Activated T-cell treated with anti-CD3 and anti-CD28 coated beads, Interleukin-2, amount 50 U/mL, for 1 hour (primary cell): Measurements from ENCODE around the gene RPLP2.
A peak's percentile ranks its signal among the peaks of the same experiment; 100 is the strongest.

Experiments used
- DNase-seq: peaks from one replicate; pipeline ENCODE4 v3.0.0-alpha.2; 2020

The RPLP2 gene

DNA sequence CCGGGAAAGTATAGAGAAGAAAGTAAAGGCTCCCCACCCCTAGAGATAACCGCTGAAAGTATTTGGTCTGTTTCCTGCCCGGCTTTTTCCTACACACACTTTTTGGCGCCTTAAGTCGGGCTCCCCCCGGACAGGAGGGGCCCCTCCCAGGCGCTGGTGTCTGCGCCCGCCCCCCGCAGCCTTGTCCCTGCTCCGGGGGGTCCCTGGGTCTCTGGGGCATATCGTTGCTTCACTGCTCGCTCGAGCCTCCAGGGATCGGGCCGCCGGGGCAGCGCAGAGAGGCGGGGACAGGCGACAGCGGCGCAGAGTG, 17.0 kb downstream of the RPLP2 start:
- DNase-seq = no peak

DNA sequence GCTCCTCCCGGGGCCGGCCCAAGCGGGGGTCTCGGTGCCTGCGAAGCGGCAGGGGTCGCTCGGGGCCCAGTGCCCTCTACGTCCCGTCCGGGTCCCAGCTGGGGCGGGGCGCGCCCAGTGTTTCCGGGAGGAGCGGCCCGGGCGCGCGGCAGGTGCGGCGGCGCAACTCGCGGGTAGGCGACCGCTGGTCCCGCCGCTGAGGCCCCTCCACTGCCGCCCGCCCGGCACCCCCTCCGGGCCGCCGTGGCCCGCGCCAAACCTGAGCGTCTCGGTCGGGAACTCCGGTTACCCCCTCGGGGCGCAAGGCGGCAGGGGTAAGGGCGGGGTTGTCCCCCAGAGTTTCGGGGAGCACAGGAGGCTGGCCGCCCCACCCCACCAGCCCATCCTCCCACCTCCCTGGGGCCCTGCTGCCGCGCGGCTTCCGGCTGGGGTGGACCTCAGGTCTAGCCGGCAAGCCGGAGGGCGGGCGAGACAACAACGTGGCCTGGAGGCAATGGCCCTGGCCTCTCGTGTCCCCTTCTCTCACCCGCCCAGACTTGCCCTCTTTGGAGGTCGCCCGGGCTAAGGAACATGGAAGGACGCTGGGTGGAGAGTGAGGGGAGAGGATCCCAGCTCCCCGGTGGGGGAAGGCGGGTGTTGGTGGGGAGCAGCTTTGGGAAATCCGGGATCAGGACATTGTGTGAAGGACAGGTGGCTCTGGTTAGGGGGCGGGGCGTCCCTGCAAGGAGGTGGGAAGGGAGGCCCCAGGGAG, 17.6 kb downstream of the RPLP2 start:
- no peak for DNase-seq

DNA sequence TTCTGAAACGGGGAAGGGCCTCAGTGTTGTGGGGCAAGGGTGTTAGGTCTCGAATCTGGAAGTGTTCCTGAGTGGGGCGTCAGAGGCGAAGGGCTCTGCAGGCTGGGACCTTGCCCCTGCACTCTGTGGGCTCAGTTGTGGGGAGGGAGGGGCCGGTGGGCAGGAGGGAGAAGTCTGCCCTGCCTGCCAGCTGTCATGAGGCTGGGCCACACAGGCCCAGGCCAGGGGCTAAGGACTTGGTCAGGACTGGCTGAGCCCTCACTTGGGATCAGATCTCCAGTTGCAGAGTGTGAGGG, 18.1 kb downstream of the RPLP2 start, which contains the start of gene CRACR2B:
Gene CRACR2B, plus strand, starts transcription at position 23 of the 296 bp plus-strand sequence. CDS start 689 bp downstream, outside the sequence.
- no peak for DNase-seq

DNA sequence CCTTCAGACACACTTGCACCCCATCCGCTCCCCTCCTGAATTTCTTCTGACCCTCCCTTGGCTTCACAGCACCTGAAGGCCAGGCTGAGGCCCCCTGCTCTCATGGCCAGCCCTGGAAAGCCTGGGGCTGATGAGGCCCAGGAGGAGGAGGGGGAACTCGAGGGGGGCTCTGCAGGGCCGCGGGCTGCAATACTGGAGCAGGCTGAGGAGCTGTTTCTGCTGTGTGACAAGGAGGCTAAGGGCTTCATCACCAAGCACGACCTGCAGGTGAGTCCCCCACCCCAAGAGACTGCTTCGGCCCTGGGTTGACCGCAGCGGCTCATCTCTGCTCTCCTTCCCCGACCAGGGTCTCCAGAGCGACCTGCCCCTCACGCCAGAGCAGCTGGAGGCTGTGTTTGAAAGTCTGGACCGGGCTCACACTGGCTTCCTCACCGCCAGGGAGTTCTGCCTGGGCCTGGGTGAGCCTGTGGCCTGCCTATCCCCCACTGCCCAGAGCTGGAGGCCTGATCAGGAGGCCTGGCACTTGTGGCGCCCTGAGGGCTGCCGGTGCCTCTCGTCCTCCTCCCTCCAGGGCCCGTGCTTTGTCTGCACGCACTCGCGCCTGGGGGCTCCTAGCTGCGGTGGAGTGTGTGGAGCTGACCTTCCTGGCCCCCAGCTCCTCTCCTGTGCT, 18.9 kb downstream of the RPLP2 start:
- DNase-seq = no peak

DNA sequence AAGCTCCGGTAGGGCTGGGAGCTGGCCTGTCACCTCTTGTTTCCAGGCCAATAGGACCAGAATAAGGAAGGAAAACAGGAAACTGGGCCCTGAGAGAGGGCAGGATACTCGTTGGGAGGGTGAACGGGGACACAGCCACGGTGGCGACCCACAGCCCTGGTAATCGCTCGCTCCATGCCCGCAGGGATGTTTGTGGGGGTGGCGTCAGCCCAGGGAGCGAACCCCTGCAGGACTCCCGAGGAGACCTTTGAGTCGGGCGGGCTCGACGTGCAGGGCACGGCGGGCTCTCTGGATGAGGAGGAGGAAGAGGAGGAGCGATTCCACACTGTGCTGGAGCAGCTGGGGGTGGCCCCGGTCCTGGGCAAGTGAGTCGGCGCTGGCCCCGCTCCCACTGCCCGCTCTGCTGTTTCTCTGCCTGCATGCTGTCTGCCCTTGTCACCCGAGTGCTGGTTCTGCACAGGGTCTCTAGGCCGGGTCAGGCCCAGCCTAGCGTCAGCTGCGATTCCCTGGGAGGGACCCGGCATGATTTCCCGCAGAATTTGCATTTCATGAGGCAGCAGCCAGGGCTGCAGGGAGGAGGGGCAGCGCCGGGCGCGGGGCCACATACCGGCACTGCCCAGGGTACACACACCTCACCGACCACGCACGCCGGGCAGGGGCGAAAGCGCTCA, 19.5 kb downstream of the RPLP2 start:
- DNase-seq = no peak

DNA sequence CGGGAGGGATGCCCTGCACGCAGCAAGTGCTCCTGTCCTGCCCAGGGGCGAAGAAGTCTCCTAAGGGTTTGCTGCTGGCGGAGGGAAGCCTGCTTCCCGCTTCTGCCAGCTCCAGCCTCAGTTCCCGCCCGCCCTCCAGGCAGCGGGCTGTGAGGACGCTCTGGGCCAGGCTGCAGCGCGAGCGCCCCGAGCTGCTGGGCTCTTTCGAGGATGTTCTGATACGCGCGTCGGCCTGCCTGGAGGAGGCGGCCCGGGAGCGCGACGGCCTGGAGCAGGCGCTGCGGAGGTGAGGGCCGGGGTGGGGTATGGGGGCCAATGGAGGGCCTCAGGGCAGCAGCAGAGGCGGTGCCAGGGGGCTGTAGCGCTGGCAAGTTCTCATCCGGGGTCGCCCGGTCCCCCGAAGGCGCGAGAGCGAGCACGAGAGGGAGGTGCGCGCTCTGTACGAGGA, 20.1 kb downstream of the RPLP2 start:
- DNase-seq = no peak

DNA sequence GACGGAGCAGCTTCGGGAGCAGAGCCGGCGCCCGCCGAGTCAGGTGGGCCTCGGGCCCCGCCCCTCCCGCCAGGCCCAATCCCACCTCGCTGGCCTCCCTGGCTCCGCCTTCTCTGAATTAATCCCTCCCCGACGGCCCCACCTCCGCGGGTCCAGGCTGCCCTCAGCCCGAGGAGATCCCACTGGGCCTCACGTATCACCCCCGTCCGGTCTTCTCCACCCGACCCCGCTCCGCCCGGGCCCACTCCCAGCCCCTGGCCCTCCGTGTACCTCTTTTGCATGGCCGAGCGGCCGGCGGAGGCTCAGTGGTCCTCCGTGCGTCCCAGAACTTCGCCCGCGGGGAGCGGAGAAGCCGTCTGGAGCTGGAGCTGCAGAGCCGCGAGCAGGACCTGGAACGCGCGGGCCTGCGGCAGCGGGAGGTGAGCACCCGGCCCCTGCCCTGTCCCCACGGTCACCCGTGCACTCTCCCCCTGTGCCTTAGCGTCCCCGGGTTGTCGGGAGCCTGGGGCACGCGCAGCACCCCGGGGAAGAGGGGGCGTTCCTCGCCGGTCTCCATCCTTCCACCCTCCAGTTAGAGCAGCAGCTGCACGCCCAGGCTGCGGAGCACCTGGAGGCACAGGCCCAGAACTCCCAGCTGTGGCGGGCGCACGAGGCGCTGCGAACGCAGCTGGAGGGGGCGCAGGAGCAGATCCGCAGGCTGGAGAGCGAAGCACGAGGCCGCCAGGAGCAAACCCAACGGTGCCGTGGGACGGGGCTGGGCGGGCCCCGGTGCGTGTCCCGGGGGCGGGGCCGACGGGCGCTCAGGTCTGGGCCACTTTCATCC, 20.7 kb downstream of the RPLP2 start:
- DNase-seq = peak; percentile 66

DNA sequence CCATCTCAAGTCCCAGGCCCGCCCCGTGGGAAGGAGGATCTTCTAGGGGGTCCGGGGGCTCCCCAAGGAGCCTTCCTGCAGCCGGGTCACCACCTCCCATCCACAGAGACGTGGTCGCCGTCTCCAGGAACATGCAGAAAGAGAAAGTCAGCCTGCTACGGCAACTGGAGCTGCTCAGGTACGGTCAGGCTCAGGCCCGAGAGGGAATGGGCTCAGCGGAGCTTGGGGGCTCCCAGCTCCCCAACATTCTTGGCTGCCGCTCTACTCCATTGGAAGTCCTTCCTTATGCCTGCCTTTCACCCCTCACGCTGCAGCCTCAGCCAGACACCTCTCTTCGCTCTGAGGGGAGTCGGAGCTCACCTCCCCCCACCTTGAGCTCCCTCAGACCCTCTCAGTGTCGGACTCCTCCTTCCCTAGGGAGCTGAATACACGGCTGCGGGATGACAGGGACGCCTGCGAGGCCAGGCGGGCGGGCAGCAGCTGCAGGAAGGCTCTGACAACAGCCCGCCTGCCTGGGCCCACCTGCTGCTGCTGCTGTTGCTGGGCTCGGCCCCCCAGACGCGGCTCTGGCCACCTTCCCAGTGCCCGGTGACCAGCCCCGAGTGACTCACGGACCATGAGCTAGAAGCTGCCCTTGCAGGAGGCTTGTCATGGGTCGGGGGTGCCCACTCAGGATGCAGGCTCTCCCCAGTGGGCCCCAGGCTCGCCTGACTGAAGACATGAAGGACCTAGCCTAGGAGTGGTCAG, 21.5 kb downstream of the RPLP2 start:
- peak; percentile 23 for DNase-seq

DNA sequence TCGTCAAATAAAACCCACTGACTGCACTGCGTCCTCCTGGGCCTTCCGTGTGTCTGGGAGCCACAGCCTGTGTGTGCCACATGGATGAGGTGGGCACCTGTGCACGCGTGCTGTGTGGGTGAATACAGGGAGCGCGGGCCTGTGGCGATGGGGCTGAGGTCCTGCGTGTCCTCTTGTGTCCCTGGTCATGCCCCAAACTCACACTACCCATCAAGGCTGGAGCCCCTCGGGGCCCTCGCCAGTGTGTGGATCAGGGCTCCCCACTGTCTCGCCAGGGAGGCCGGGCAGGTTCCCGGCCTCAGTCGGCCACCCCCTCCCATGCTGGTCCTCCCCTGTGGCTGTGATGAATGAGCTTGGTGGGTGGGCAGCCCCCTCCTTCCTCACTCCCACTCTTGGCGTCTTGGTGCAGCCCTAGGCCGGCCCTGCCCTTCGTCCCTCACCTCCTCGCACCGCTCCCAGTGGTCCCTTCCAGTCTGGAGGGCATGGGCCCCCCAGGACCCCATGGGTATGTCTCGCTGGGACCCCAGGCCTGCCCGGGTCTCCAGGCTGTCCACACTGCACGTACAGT, 22.3 kb downstream of the RPLP2 start:
- peak; percentile 25 for DNase-seq

DNA sequence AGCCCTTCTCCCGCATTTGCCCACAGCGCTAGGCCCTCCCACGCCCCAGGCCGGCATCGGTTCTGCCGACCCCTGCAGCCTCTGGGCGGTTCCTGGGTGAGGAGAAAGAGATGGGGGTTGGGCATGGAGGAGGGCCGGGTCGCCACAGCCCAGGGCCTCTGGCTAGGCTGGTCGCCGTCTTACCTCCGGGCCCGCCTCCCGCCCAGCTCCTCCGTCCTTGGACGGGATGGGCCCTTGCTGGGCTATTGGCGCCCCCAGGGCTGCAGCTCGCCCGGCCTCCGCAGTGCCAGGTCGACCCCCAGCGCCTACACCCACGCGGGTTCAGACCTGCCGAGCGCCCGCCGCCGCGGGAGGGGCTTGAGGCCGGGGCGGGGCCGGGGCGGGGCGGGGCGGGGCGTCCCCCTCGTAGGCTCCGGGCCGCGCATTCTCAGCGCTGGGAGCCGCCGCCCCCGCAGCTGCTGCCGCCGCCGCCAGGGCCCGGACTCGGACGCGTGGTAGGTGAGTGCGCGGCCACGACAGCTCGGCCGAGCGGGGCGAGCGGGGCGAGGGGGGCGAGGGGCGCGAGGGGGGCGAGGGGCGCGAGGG, 22.9 kb downstream of the RPLP2 start, which contains the start of gene CD151:
Gene CD151, plus strand, starts transcription at position 424 of the 585 bp plus-strand sequence. CDS start 3,118 bp downstream, outside the sequence.
- DNase-seq = peak; percentile 60

DNA sequence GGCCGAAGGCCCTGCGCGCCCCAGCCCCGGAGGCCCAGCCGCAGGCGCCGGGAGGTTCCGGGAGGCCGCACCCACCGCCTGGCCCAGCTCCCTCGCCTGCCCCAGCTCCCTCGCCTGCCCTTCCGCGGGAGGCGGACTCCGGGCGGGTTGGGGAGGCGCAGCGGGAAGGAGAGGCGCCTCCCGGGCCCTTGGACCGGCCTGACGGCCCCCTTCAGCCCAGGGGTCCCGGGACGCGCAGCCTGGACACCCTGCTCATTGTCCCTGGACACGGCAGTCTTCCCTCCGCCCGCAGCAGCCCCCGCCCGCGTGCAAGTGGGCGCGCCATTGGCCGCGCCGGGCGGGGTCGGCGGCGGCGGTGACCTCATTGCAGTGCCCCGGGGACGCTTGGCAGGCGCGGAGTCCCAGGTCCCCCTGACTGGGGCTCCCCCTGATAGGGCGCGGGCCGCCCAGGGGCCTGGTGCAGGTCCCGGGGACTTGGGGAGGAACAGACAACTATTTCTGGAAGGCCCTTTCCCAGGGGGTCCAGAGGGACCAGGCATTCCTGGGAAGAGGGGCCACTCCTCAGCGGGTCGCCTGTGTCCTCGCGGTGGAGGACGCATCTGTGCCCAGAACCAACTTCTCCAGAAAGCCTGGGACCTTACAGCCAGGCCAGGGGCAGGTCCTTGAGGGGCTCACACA, 23.5 kb downstream of the RPLP2 start:
- peak; percentile 53 for DNase-seq

DNA sequence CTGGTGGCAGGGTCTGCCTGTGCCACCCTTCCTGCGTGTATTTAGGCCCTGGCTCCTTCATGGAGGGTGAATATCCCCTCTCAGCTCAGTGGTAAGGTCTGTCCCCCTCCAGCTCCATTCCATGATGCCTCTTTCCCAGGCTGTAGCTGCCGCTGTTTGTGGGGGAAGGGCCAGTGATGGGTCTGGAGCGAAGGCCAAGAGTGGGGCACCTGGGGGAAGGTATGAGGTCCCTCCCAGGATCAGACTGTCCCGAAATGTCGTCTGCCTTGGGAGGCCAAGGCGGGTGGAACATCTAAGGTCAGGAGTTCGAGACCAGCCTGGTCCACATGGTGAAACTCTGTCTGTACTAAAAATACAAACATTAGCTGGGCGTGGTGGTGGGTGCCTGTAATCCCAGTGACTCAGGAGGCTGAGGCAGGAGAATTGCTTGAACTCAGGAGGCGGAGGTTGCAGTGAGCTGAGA, 24.1 kb downstream of the RPLP2 start:
- DNase-seq = peak; percentile 18

DNA sequence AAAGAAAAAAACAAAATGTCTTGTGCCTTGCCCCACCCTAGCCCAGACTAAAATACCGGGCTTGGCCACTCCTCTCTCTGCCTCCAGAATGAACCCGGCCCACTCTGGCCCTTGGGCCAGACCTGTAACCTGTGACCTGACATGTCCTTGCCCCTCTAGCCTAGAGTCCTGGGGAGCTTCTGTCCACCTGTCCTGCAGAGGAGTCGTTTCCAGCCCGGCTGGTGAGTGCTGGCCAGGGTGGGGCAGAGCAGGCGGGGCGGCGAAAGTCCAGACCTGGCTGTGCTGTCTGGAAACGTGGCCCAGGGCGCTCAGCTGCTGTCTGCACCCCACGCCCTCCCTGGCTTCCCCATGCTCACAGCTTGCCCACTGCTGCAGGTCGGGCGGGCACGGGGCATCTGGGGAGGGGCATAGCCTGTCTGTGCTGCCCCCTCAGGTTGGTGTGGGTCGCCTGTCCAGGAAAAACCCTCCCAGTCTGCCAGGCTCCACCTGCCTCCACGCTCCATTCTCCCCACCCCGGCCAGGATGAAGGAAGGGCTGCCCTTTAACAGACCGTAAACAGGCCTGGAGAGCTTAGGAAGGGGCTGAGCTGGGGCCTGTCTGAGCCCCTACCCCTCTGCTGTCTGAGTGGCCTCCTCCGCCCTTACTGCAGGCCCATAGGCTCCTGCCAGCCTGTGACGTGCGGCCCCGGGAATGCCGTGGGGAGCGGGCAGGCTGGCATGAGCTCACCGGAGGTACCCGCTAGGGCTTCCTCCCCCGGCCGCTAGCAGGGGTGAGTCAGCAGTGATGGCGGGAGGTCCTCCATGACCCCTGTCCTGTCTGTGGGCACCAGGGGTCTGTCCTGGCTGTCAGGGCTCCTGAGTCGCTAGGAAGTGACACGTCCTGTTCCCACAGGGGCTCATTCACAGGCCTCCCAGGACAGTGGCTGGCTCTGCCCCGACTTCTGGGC, 24.9 kb downstream of the RPLP2 start:
- peak; percentile 31 for DNase-seq

DNA sequence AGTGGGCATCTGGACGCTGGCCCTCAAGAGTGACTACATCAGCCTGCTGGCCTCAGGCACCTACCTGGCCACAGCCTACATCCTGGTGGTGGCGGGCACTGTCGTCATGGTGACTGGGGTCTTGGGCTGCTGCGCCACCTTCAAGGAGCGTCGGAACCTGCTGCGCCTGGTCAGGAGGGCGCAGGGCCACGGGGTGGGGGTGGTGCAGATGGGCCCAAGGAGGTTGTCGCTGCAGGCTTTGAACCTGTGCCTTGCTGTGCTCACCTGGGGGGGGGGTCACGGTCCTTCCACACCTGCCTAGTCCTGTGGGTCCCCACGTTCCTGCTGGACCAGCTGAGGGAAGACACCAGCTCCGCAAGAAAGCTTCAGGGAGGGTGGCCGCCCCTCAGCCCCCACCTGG, 26.5 kb downstream of the RPLP2 start:
- no peak for DNase-seq

DNA sequence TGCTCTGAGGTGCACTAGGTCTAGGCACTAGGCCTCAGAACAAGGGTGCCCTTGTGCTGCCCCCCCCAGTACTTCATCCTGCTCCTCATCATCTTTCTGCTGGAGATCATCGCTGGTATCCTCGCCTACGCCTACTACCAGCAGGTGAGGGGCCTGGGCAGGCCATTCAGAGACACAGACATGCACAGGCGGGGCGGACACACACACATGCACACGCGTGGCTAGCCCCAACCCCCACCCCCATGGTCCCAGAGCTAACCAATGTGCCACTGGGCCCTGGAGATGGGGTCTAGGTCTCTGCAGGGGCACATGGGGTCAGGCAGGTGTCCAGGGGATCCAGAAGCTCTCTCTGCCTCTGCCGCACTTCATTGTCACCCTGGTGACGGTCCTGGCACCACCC, 26.9 kb downstream of the RPLP2 start:
- DNase-seq = no peak

DNA sequence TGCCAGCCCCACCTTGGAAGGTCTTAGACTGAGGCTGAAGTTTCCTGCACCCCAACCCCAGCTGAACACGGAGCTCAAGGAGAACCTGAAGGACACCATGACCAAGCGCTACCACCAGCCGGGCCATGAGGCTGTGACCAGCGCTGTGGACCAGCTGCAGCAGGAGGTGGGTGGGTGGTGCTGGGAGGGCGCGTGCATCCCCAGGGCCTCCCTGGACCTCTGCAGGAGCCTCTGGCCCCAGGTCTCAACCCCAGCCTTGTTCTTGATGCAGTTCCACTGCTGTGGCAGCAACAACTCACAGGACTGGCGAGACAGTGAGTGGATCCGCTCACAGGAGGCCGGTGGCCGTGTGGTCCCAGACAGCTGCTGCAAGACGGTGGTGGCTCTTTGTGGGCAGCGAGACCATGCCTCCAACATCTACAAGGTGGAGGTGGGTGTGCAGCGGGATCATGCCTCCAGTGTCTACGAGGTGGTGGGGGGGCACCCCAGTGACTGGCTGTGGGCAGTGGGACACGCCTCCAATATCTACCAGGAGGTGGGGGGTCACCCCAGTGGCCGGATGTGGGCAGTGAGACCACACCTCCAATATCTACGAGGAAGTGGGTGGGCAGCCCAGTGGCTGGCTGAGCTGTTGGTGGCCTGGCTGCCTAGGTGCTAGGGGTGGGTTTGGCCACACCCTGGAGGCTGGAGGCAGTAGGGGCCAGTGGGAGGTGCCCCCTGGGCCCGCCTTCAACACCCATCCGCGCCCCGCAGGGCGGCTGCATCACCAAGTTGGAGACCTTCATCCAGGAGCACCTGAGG, 27.6 kb downstream of the RPLP2 start:
- no peak for DNase-seq

DNA sequence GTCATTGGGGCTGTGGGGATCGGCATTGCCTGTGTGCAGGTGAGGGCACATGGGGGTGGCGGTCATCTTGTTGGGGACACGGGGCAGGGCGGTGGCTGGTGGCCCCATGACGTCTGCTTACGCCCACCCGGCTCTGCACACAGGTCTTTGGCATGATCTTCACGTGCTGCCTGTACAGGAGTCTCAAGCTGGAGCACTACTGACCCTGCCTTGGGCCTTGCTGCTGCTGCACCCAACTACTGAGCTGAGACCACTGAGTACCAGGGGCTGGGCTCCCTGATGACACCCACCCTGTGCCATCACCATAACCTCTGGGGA, 28.2 kb downstream of the RPLP2 start:
- no peak for DNase-seq

DNA sequence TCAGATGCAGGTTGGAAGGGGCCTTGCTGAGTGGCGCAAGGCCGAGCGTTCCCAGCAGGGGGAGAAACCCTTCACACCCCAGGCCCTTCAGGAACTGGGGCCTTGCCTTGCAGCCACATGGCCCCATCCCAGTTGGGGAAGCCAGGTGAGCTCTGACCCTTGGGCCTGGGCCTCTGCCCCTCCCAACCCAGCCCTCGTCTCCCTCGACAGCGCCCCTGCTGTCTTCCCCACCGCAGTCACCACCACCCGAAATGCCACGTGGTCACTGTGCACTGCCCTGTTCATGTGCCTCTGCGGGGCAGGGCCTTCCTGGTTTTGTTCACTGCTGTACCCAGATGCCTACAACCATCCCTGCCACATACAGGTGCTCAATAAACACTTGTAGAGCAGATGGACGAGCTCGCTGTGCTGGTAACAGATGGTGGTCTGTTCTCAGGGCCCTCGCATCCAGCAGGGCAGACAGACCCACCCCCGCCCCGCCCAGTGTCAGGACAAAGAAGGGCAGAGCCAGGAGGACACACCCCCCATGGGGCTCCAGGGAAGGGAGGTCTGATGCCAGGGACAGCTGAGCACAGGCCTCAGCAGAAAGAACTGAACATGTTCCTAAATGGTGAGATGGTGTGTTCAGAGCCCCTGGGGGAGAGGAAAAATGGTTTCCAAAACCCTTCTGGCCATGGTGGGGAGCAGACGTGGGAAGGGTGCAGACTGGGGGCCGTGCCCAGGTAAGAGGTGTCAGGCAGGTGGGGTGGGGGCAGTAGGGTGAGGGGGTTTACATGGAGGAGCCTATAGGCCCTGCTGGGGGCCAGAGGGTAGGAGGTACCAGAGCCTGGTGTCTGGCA, 28.9 kb downstream of the RPLP2 start:
- no peak for DNase-seq
